HCT116 (cell line): Measurements from ENCODE around the gene IL20. TPM values are rescaled to one million over a fixed set of nuclear protein-coding genes. Genes with fewer than 3 reads are reported as not detected.

ENCODE experiments used
- ATAC-seq: fragments of 200-7000 bp; cut with Tn5 transposase; 2 replicates; pipeline ENCODE4 v1.9.1; 2020; ENCODE audit warnings: mild to moderate bottlenecking, moderate library complexity
- BruUV-seq: library from RNA; stranded (reverse); fragments of 400-500 nt; replicated peaks from 2 replicates; lab custom pipeline; 2021; lab: Mats Ljungman, UMichigan
- CTCF ChIA-PET: fragments of 300-600 bp; sonication (Branson Sonifier 250); formaldehyde crosslinking; loops from one replicate; lab custom pipeline; 2021; ENCODE audit warnings: antibody characterized with exemption; lab: Charles Lee
- POLR2A ChIA-PET: fragments of 300-600, 350-600 bp; sonication (Branson Sonifier 250); formaldehyde crosslinking; loops from one replicate; lab custom pipeline; 2021; ENCODE audit warnings: antibody characterized with exemption; lab: Charles Lee
- RAD21 ChIA-PET, 2 experiments: fragments of 300-600 bp; sonication (Branson Sonifier 250); formaldehyde crosslinking; loops; one replicate each; lab custom pipeline; 2023; ENCODE audit warnings: low total read pairs in 2 of 2; ENCODE audit not compliant: uncharacterized antibody in 2 of 2, unreplicated experiment in 2 of 2, low non-redundant PET in 1 of 2; lab: Charles Lee
- DNase-seq: peaks from one replicate; pipeline ENCODE4 v3.0.0-alpha.2; 2010; ENCODE audit warnings: low read depth, low spot score
- H2AFZ ChIP-seq: fragments of 200-600 bp; shearing (Covaris generic), sonication (generic); 2 replicates; pipeline ENCODE4 v1.6.1; 2017; ENCODE audit warnings: low read depth, mixed run types, mixed read lengths, antibody characterized with exemption, low read length; ENCODE audit not compliant: poor library complexity, severe bottlenecking
- H3K27ac ChIP-seq: 2 replicates; pipeline ENCODE4 v1.5.1; 2012; ENCODE audit warnings: low read depth, low read length
- H3K27me3 ChIP-seq: fragments of 200-600 bp; sonication (generic); 2 replicates; pipeline ENCODE4 v1.6.1; 2016; ENCODE audit warnings: mixed run types, low read length, mixed read lengths; ENCODE audit not compliant: insufficient read depth
- H3K36me3 ChIP-seq, 2 experiments: fragments of 200-500 bp in 1 of 2; fragments of 200-600 bp in 1 of 2; sonication (Bioruptor generic) in 1 of 2; sonication (generic) in 1 of 2; 2 replicates each; pipeline versions ENCODE4 v1.5.1 to v1.6.1; 2014 to 2016; ENCODE audit warnings: low read length in 2 of 2, inconsistent platforms in 1 of 2, mixed read lengths in 1 of 2, mixed run types in 1 of 2; ENCODE audit not compliant: insufficient read depth in 2 of 2, control insufficient read depth in 1 of 2
- H3K4me1 ChIP-seq, 2 experiments: fragments of 200-600 bp in 1 of 2; sonication (generic) in 1 of 2; 2 replicates each; pipeline versions ENCODE4 v1.5.1 to v1.6.1; 2012 to 2017; ENCODE audit warnings: low read length in 2 of 2, inconsistent platforms in 1 of 2, mild to moderate bottlenecking in 1 of 2, mixed read lengths in 1 of 2, mixed run types in 1 of 2, moderate library complexity in 1 of 2; ENCODE audit not compliant: insufficient read depth in 2 of 2, control insufficient read depth in 1 of 2
- H3K4me2 ChIP-seq: fragments of 200-600 bp; sonication (generic); 2 replicates; pipeline ENCODE4 v1.6.1; 2017; ENCODE audit warnings: mixed run types, low read length, mixed read lengths
- H3K4me3 ChIP-seq, 2 experiments: fragments of 200-600 bp in 1 of 2; sonication (generic) in 1 of 2; replicated peaks in 1 of 2; 2 replicates each; pipeline ENCODE4 v1.5.1; 2011 to 2016; ENCODE audit warnings: low read length in 2 of 2, control low read depth in 1 of 2, low read depth in 1 of 2, mild to moderate bottlenecking in 1 of 2, mixed read lengths in 1 of 2, mixed run types in 1 of 2
- H3K79me2 ChIP-seq: fragments of 200-600 bp; sonication (generic); 2 replicates; pipeline ENCODE4 v1.6.1; 2017; ENCODE audit warnings: mild to moderate bottlenecking, mixed run types, low read length, moderate library complexity, mixed read lengths; ENCODE audit not compliant: insufficient read depth
- H3K9ac ChIP-seq: fragments of 200-600 bp; sonication (generic); 2 replicates; pipeline ENCODE4 v1.6.1; 2016; ENCODE audit warnings: low read length, mixed read lengths
- H3K9me2 ChIP-seq: fragments of 200-600 bp; sonication (generic), shearing (Covaris generic); 2 replicates; pipeline ENCODE4 v1.6.1; 2017; ENCODE audit warnings: mixed run types, mild to moderate bottlenecking, moderate library complexity; ENCODE audit not compliant: insufficient read depth
- H3K9me3 ChIP-seq, 2 experiments: fragments of 200-500 bp in 1 of 2; fragments of 200-600 bp in 1 of 2; sonication (Bioruptor generic) in 1 of 2; sonication (generic) in 1 of 2; 2 replicates each; pipeline ENCODE4 v1.6.1; 2014 to 2017; ENCODE audit warnings: low read length in 2 of 2, mixed read lengths in 2 of 2, inconsistent platforms in 1 of 2, low read depth in 1 of 2, mild to moderate bottlenecking in 1 of 2, mixed run types in 1 of 2, moderate library complexity in 1 of 2; ENCODE audit not compliant: control insufficient read depth in 1 of 2, insufficient read depth in 1 of 2
- H4K20me1 ChIP-seq: fragments of 200-600 bp; sonication (generic), shearing (Covaris generic); 2 replicates; pipeline ENCODE4 v1.6.1; 2017; ENCODE audit warnings: mixed run types, mild to moderate bottlenecking, moderate library complexity; ENCODE audit not compliant: insufficient read depth
- ATF3 ChIP-seq: IDR thresholded peaks from 2 replicates; pipeline ENCODE4 v1.6.1; 2012
- CBX3 ChIP-seq: IDR thresholded peaks from 2 replicates; pipeline ENCODE4 v1.6.1; 2012; ENCODE audit warnings: low read depth
- CEBPB ChIP-seq: IDR thresholded peaks from 2 replicates; pipeline ENCODE4 v1.6.1; 2012; ENCODE audit warnings: low read depth
- EGR1 ChIP-seq: IDR thresholded peaks from 2 replicates; pipeline ENCODE4 v1.6.1; 2012; ENCODE audit warnings: low read depth
- ELF1 ChIP-seq: IDR thresholded peaks from 2 replicates; pipeline ENCODE4 v1.6.1; 2012; ENCODE audit warnings: low read depth, borderline replicate concordance
- EZH2 ChIP-seq: fragments of 200-600 bp; sonication (generic); IDR thresholded peaks from 2 replicates; pipeline ENCODE4 v1.6.1; 2017; ENCODE audit warnings: antibody characterized with exemption, mixed run types
- EZH2phosphoT487 ChIP-seq: fragments of 200-600 bp; IDR thresholded peaks from 2 replicates; pipeline ENCODE4 v1.6.1; 2018; ENCODE audit warnings: antibody characterized with exemption, borderline replicate concordance
- FOSL1 ChIP-seq: IDR thresholded peaks from 2 replicates; pipeline ENCODE4 v1.6.1; 2012; ENCODE audit warnings: low read depth
- MAX ChIP-seq: IDR thresholded peaks from 2 replicates; pipeline ENCODE4 v1.6.1; 2012
- POLR2A ChIP-seq: IDR thresholded peaks from 2 replicates; pipeline ENCODE4 v1.7.0; 2011; ENCODE audit warnings: borderline replicate concordance; ENCODE audit not compliant: insufficient read depth, insufficient read length; ENCODE audit errors: extremely low read depth
- POLR2AphosphoS5 ChIP-seq: IDR thresholded peaks from 2 replicates; pipeline ENCODE4 v1.6.1; 2011; ENCODE audit warnings: mild to moderate bottlenecking, low read depth, low read length, moderate library complexity
- RAD21 ChIP-seq: IDR thresholded peaks from 2 replicates; pipeline ENCODE4 v1.6.1; 2012; ENCODE audit warnings: low read depth, mild to moderate bottlenecking
- SP1 ChIP-seq: IDR thresholded peaks from 2 replicates; pipeline ENCODE4 v1.6.1; 2012; ENCODE audit warnings: low read depth
- SRF ChIP-seq: IDR thresholded peaks from 2 replicates; pipeline ENCODE4 v1.6.1; 2012; ENCODE audit warnings: low read depth
- TCF7L2 ChIP-seq: IDR thresholded peaks from 2 replicates; pipeline ENCODE4 v1.7.0; 2011; ENCODE audit warnings: borderline replicate concordance, inconsistent platforms; ENCODE audit not compliant: insufficient read depth, insufficient read length; ENCODE audit errors: extremely low read depth
- YY1 ChIP-seq: IDR thresholded peaks from 2 replicates; pipeline ENCODE4 v1.6.1; 2011; ENCODE audit warnings: low read length, low read depth, moderate library complexity, mild to moderate bottlenecking; ENCODE audit not compliant: insufficient replicate concordance; ENCODE audit errors: extremely low read depth
- ZNF274 ChIP-seq: fragments of 200-500 bp; sonication (Bioruptor generic); IDR thresholded peaks from 2 replicates; pipeline ENCODE4 v1.6.1; 2014; ENCODE audit warnings: mild to moderate bottlenecking, low read depth, low read length, inconsistent platforms
- intact Hi-C: fragments of 100-400 bp; cut with micrococcal nuclease; formaldehyde crosslinking; loops from 2 replicates; pipeline ENCODE4 v1.10.0; 2022
- total RNA-seq: library from RNA; stranded (reverse); gene quantifications from one replicate; pipeline ENCODE4 v1.2.1, GENCODE V29; 2021; ENCODE audit not compliant: unreplicated experiment
- TF ChIP-seq, protein P1 (sequence below): IDR thresholded peaks from 2 replicates; pipeline ENCODE4 v1.6.1; 2012; ENCODE audit warnings: low read depth
- TF ChIP-seq, protein P2 (sequence below): IDR thresholded peaks from 2 replicates; pipeline ENCODE4 v1.6.1; 2011; ENCODE audit warnings: mild to moderate bottlenecking, low read length, moderate library complexity; ENCODE audit not compliant: insufficient replicate concordance; ENCODE audit errors: extremely low read depth
- TF ChIP-seq, protein P3 (sequence below), 3 experiments: fragments of 200-600 bp in 1 of 3; sonication (generic) in 1 of 3; IDR thresholded peaks in 2 of 3; conservative IDR thresholded peaks in 1 of 3; 2 replicates each; pipeline ENCODE4 v1.5.1; 2012 to 2017; ENCODE audit warnings: low read depth in 2 of 3, low read length in 2 of 3, antibody characterized with exemption in 1 of 3, borderline replicate concordance in 1 of 3, control low read depth in 1 of 3, mild to moderate bottlenecking in 1 of 3, mixed read lengths in 1 of 3, mixed run types in 1 of 3, moderate library complexity in 1 of 3; ENCODE audit not compliant: insufficient read depth in 1 of 3

Gene IL20
- total RNA-seq, 1 experiment from 2014 or later: not detected

- no TSS peak for BruUV-seq
- ChIA-PET CTCF (no interaction called here), RAD21 (no interaction called here), POLR2A (no interaction called here)
- H3K36me3 ChIP-seq: no peaks in the 10 kb centered on the region
- H3K27ac ChIP-seq: no peak overlapping the region
- H3K79me2 ChIP-seq: no peaks in the 10 kb centered on the region
- H3K4me3 ChIP-seq: no peak overlapping the region
- no peak overlapping the region for H2AFZ ChIP-seq
- H4K20me1 ChIP-seq: no peaks in the 10 kb centered on the region
- intact Hi-C loops: no loop called here
- TF ChIP-seq EZH2 (no peak), FOSL1 (no peak), ZNF274 (no peak), CEBPB (no peak), EZH2phosphoT487 (no peak), ELF1 (no peak), TCF7L2 (no peak), CBX3 (no peak), YY1 (no peak), RAD21 (no peak), SP1 (no peak), SRF (no peak), EGR1 (no peak), ATF3 (no peak), POLR2A (no peak), POLR2AphosphoS5 (no peak), MAX (no peak)
- TF ChIP-seq, protein P1, sequence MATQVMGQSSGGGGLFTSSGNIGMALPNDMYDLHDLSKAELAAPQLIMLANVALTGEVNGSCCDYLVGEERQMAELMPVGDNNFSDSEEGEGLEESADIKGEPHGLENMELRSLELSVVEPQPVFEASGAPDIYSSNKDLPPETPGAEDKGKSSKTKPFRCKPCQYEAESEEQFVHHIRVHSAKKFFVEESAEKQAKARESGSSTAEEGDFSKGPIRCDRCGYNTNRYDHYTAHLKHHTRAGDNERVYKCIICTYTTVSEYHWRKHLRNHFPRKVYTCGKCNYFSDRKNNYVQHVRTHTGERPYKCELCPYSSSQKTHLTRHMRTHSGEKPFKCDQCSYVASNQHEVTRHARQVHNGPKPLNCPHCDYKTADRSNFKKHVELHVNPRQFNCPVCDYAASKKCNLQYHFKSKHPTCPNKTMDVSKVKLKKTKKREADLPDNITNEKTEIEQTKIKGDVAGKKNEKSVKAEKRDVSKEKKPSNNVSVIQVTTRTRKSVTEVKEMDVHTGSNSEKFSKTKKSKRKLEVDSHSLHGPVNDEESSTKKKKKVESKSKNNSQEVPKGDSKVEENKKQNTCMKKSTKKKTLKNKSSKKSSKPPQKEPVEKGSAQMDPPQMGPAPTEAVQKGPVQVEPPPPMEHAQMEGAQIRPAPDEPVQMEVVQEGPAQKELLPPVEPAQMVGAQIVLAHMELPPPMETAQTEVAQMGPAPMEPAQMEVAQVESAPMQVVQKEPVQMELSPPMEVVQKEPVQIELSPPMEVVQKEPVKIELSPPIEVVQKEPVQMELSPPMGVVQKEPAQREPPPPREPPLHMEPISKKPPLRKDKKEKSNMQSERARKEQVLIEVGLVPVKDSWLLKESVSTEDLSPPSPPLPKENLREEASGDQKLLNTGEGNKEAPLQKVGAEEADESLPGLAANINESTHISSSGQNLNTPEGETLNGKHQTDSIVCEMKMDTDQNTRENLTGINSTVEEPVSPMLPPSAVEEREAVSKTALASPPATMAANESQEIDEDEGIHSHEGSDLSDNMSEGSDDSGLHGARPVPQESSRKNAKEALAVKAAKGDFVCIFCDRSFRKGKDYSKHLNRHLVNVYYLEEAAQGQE: no peak
- TF ChIP-seq, protein P2, sequence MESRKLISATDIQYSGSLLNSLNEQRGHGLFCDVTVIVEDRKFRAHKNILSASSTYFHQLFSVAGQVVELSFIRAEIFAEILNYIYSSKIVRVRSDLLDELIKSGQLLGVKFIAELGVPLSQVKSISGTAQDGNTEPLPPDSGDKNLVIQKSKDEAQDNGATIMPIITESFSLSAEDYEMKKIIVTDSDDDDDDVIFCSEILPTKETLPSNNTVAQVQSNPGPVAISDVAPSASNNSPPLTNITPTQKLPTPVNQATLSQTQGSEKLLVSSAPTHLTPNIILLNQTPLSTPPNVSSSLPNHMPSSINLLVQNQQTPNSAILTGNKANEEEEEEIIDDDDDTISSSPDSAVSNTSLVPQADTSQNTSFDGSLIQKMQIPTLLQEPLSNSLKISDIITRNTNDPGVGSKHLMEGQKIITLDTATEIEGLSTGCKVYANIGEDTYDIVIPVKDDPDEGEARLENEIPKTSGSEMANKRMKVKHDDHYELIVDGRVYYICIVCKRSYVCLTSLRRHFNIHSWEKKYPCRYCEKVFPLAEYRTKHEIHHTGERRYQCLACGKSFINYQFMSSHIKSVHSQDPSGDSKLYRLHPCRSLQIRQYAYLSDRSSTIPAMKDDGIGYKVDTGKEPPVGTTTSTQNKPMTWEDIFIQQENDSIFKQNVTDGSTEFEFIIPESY: no peak
- TF ChIP-seq, protein P3, sequence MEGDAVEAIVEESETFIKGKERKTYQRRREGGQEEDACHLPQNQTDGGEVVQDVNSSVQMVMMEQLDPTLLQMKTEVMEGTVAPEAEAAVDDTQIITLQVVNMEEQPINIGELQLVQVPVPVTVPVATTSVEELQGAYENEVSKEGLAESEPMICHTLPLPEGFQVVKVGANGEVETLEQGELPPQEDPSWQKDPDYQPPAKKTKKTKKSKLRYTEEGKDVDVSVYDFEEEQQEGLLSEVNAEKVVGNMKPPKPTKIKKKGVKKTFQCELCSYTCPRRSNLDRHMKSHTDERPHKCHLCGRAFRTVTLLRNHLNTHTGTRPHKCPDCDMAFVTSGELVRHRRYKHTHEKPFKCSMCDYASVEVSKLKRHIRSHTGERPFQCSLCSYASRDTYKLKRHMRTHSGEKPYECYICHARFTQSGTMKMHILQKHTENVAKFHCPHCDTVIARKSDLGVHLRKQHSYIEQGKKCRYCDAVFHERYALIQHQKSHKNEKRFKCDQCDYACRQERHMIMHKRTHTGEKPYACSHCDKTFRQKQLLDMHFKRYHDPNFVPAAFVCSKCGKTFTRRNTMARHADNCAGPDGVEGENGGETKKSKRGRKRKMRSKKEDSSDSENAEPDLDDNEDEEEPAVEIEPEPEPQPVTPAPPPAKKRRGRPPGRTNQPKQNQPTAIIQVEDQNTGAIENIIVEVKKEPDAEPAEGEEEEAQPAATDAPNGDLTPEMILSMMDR (IDR thresholded peaks at IDR 0.05 in 2 of 3, conservative IDR thresholded peaks at IDR 0.05 in 1 of 3; ENCODE audit: borderline replicate concordance in 1 of 3, insufficient read depth in 1 of 3, low read depth in 2 of 3, low read length in 2 of 3): no peak
- no peaks in the 10 kb centered on the region for H3K27me3 ChIP-seq
- no peaks in the 10 kb centered on the region for H3K9me3 ChIP-seq
- peaks cover 8 to 39% of the 10 kb centered on the region in 2 experiments for H3K4me1 ChIP-seq
- DNase-seq (no peak), ATAC-seq (no peak)
- peak overlapping the region; percentile 41 for H3K4me2 ChIP-seq
- no peak overlapping the region for H3K9ac ChIP-seq
- no peaks in the 10 kb centered on the region for H3K9me2 ChIP-seq
Observed at GRCh38 chr1:206904423-206905142, 39.2 kb downstream of the IL20 start.
